ENCODE measurements around the gene DHCR24.

- TF ChIP-seq CTCF (conservative IDR thresholded peaks at IDR 0.05) (no peak), EZH2 (IDR thresholded peaks at IDR 0.05; ENCODE audit: low read depth) (no peak)
These were observed 47.9 kb upstream of the DHCR24 start for GRCh38 chr1:54934869-54935268.

Data from PC-9 (cell line).